BJ (cell line): ENCODE measurements around the gene PHF20. TPM values are rescaled to one million over a fixed set of nuclear protein-coding genes. Genes with fewer than 3 reads are reported as not detected.

ENCODE experiments used
- CTCF ChIA-PET: fragments of 350-600 bp; formaldehyde crosslinking; extraction: SDS; loops from one replicate; lab custom pipeline; 2021; ENCODE audit warnings: antibody characterized with exemption, inconsistent platforms; lab: Yijun Ruan, JAX
- POLR2A ChIA-PET: fragments of 300-600 bp; sonication (Branson Sonifier 250); formaldehyde crosslinking; extraction: SDS; loops from one replicate; lab custom pipeline; 2021; ENCODE audit warnings: antibody characterized with exemption; lab: Charles Lee
- DNase-seq: peaks from one replicate; pipeline ENCODE4 v3.0.0-alpha.2; 2011; ENCODE audit warnings: low read depth
- H3K27me3 ChIP-seq: 2 replicates; pipeline ENCODE4 v1.6.0; 2011; ENCODE audit warnings: low read length; ENCODE audit not compliant: control insufficient read depth, insufficient read depth
- H3K36me3 ChIP-seq: 2 replicates; pipeline ENCODE4 v1.5.1; 2011; ENCODE audit warnings: low read length; ENCODE audit not compliant: control insufficient read depth, insufficient read depth
- H3K4me3 ChIP-seq: 2 replicates; pipeline ENCODE4 v1.5.1; 2011; ENCODE audit warnings: low read depth, mild to moderate bottlenecking, control low read depth, low read length
- polyA plus RNA-seq: library from polyadenylated mRNA; depleted of rRNA; stranded (reverse); fragments of >200 nt; gene quantifications from 2 replicates; pipeline ENCODE4 v1.2.3, GENCODE V29; 2011
- TF ChIP-seq, protein P1 (sequence below): IDR thresholded peaks from 2 replicates; pipeline ENCODE4 v1.5.1; 2011; ENCODE audit warnings: low read depth, mild to moderate bottlenecking, control low read depth, inconsistent platforms, low read length, moderate library complexity; ENCODE audit not compliant: insufficient read depth

The PHF20 gene
- polyA plus RNA-seq, 1 experiment: 24.9 TPM

DNA sequence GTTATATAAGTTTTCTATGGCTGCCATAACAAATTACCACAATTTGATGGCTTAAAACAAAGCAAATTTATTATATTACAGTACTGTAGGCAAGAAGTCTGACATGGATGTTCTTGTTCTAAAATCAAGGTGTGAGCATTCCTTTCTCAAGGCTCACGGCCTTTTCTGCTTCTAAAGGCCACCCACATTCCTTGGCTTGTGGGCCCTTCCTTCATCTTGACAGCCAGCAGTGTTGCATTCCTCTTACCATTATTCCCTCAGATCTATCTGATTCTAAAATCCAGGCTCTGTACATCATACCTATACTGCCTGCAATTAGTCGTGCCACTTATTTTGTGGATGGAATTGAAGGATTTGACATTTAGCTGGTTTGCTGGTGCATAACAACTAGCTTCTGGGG, 200.2 kb downstream of the PHF20 start:
- Histone ChIP-seq H3K4me3 (no peak overlapping the region), H3K36me3 (no peaks in the 10 kb centered on the region), H3K27me3 (no peaks in the 10 kb centered on the region)
- ChIA-PET CTCF (interaction anchor here (0.6 kb wide), 1 partner anchor 22 kb away, joined by 3 read pairs; no protein-coding TSS in a partner anchor), POLR2A (no interaction called here)
- TF ChIP-seq, protein P1, sequence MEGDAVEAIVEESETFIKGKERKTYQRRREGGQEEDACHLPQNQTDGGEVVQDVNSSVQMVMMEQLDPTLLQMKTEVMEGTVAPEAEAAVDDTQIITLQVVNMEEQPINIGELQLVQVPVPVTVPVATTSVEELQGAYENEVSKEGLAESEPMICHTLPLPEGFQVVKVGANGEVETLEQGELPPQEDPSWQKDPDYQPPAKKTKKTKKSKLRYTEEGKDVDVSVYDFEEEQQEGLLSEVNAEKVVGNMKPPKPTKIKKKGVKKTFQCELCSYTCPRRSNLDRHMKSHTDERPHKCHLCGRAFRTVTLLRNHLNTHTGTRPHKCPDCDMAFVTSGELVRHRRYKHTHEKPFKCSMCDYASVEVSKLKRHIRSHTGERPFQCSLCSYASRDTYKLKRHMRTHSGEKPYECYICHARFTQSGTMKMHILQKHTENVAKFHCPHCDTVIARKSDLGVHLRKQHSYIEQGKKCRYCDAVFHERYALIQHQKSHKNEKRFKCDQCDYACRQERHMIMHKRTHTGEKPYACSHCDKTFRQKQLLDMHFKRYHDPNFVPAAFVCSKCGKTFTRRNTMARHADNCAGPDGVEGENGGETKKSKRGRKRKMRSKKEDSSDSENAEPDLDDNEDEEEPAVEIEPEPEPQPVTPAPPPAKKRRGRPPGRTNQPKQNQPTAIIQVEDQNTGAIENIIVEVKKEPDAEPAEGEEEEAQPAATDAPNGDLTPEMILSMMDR: no peak
- no peak for DNase-seq

DNA sequence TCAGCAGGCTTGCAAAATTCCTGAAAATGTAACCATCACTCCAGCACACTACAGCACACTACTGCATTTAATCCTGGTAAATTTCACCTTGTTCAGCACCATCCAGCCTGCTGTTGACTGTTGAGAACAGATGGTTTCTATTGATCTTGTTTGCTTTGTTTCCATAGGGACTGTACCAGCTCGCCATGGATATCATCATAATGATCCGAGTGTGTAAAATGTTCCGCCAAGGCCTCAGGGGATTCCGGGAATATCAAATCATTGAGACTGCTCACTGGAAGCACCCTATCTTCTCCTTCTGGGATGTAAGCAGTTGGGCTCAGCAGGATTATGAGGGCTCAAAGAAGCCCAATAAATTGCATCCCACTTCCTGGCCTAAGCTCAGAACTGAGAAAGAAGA, 200.6 kb downstream of the PHF20 start:
- H3K4me3 ChIP-seq: no peak overlapping the region
- POLR2A ChIA-PET: no interaction called here
- no peak for DNase-seq
- CTCF ChIA-PET: interaction anchor here (0.6 to 1.3 kb wide), 2 partner anchors 19 to 21 kb away, joined by 3 read pairs; partner anchors contain the start of gene SCAND1
- H3K27me3 ChIP-seq: no peaks in the 10 kb centered on the region
- H3K36me3 ChIP-seq: no peaks in the 10 kb centered on the region
- TF ChIP-seq, protein P1: no peak

DNA sequence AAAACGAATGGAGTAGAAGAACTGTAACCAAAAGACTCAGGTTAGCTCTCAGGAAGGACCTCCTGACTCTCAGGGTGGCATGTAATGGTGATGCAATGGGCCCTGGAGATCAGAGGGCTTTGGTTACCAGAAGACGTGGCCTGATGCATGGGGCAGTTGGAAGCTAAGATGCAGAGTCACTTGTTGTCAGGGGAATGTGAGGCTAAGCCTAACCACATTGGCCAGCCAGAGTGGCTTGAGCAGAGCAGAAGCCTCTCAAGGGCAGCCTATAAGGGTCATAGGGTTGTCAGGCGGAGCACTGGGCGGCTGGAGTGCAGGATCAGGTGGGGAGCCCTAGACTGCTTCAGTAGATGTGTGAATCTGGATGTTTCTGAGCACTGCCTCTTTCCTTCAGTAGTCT, 202.4 kb downstream of the PHF20 start:
- POLR2A ChIA-PET: no interaction called here
- CTCF ChIA-PET: interaction anchor here (1.3 kb wide), 1 partner anchor 21 kb away, joined by 3 read pairs; no protein-coding TSS in a partner anchor
- H3K27me3 ChIP-seq: no peaks in the 10 kb centered on the region
- H3K4me3 ChIP-seq: no peak overlapping the region
- TF ChIP-seq, protein P1: no peak
- DNase-seq: no peak
- H3K36me3 ChIP-seq: no peaks in the 10 kb centered on the region

DNA sequence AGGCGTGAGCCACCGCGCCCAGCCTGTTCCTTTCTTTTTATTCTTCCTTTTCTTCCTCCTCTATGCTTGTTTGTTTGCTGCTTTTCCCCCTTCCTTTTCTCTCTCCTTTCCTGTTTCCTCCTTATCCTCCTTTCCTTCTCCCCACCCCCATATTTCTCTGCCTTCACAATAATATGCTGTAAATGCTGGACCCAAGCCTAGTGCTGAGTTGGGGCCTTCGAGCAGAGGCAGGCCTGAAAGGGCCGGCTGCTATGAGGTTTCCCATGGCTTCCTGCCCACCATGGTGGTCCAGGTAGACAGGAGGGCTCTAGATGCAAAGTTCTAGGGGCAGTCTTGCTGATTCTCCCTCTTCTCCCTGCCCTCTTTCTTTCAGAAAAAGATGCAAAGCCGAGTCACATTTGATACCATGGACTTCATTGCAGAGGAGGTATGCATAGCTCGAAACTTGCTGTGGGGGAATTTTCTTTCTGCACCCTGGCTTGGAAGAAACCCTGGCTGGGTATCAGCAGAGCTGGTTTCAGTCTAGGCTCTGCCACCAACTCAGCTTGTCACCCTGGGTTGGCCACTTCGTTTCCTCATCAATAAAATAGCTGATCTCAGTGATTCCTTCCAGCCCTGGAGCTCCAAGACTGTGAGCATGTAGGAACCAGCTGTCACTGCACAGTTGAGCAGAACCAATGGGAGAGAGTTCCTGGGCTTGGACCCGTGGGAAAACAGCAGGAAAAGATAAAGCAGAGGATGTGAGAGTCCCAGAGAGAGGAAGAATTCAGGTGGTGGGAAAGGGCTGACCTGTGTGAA, 204.0 kb downstream of the PHF20 start:
- TF ChIP-seq, protein P1: no peak
- POLR2A ChIA-PET: no interaction called here
- DNase-seq: no peak
- H3K4me3 ChIP-seq: no peak overlapping the region
- H3K36me3 ChIP-seq: no peaks in the 10 kb centered on the region
- H3K27me3 ChIP-seq: peaks cover 2% of the 10 kb centered on the region; the same call in 1 of the 2 replicates
- CTCF ChIA-PET: interaction anchor here (0.9 to 10.6 kb wide), 4 partner anchors 9 to 224 kb away, joined by 3 to 131 read pairs (median 4); partner anchors contain the start of gene SCAND1

DNA sequence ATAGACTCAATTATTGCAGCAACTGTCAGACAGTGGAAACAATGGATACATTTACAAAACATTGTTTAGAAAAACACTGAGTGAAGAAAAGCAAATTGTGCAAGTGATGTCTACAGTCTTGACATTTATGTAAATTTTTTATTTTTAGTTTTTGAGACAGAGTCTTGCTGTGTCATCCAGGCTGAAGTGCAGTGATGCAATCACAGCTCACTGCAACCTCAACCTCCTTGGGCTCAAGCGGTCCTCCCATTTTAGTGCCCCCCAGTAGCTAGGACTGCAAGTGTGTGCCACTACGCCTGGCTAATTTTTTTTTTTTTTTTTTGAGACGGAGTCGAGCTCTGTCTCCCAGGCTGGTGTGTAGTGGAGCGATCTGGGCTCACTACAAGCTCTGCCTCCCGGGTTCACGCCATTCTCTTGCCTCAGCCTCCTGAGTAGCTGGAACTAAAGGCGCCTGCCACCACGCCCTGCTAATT, 206.3 kb downstream of the PHF20 start:
- Histone ChIP-seq H3K4me3 (no peak overlapping the region), H3K36me3 (no peaks in the 10 kb centered on the region), H3K27me3 (peaks cover 7% of the 10 kb centered on the region)
- TF ChIP-seq, protein P1: no peak
- POLR2A ChIA-PET: no interaction called here
- no peak for DNase-seq
- CTCF ChIA-PET: interaction anchor here (1.7 to 10.6 kb wide), 2 partner anchors 14 to 160 kb away, joined by 9 to 131 read pairs; no protein-coding TSS in a partner anchor
